HG02973 (cell line): ENCODE results near the gene GRPEL2.
A peak's percentile ranks its signal among the peaks of the same experiment; 100 is the strongest.

ENCODE experiments used
- ATAC-seq: cut with Tn5 transposase; IDR thresholded peaks from one replicate; pipeline ENCODE4 v1.9.1; 2021; ENCODE audit warnings: moderate library complexity; ENCODE audit not compliant: unreplicated experiment

The GRPEL2 gene

GRCh38 chr5:149317281-149318048, 27.8 kb upstream of the GRPEL2 start:
- peak; percentile 56 for ATAC-seq

GRCh38 chr5:149319174-149319573, 26.1 kb upstream of the GRPEL2 start:
- no peak for ATAC-seq

- no peak for ATAC-seq
Measured at GRCh38 chr5:149320791-149321330, 24.4 kb upstream of the GRPEL2 start.

- ATAC-seq, result no peak
Measured at GRCh38 chr5:149322518-149322917, 22.8 kb upstream of the GRPEL2 start.

- ATAC-seq, result no peak
Measured at GRCh38 chr5:149323210-149323609, 22.1 kb upstream of the GRPEL2 start.

- ATAC-seq, result no peak
Measured at GRCh38 chr5:149323621-149324205, 21.6 kb upstream of the GRPEL2 start.

- ATAC-seq, result no peak
Measured at GRCh38 chr5:149324641-149325040, 20.7 kb upstream of the GRPEL2 start.

- no peak for ATAC-seq
Measured at GRCh38 chr5:149325166-149325735, 20.0 kb upstream of the GRPEL2 start.

- ATAC-seq, result no peak
Measured at GRCh38 chr5:149325894-149326293, 19.4 kb upstream of the GRPEL2 start.

- ATAC-seq, result no peak
Measured at GRCh38 chr5:149326611-149327010, 18.7 kb upstream of the GRPEL2 start.

GRCh38 chr5:149328177-149328576, 17.1 kb upstream of the GRPEL2 start:
- no peak for ATAC-seq

- no peak for ATAC-seq
Measured at GRCh38 chr5:149333711-149334443, 11.4 kb upstream of the GRPEL2 start.

- ATAC-seq, result no peak
Measured at GRCh38 chr5:149337736-149338135, 7.6 kb upstream of the GRPEL2 start.

GRCh38 chr5:149338364-149338763, 6.9 kb upstream of the GRPEL2 start:
- ATAC-seq, result no peak

- ATAC-seq, result no peak
Measured at GRCh38 chr5:149340920-149341319, 4.4 kb upstream of the GRPEL2 start.

- ATAC-seq, result no peak
Measured at GRCh38 chr5:149341876-149342275, 3.4 kb upstream of the GRPEL2 start.

GRCh38 chr5:149344151-149344550, 1.1 kb upstream of the GRPEL2 start:
- ATAC-seq, result no peak

GRCh38 chr5:149345892-149346222, 558 bp downstream of the GRPEL2 start:
- peak; percentile 0 for ATAC-seq

- ATAC-seq, result no peak
Measured at GRCh38 chr5:149348518-149348917, 3.2 kb downstream of the GRPEL2 start.

- ATAC-seq, result no peak
Measured at GRCh38 chr5:149349382-149349781, 4.1 kb downstream of the GRPEL2 start.

- no peak for ATAC-seq
Measured at GRCh38 chr5:149352169-149352568, 6.9 kb downstream of the GRPEL2 start.

GRCh38 chr5:149353911-149354310, 8.6 kb downstream of the GRPEL2 start:
- ATAC-seq, result no peak
